GM18499 (cell line): Measurements from ENCODE around the gene HMGN2.
"Not testable (repeated sequence)": the region's sequence is repeated elsewhere in the genome, so short reads cannot be mapped to it uniquely, and the experiment has no call there.

Experiments
- ATAC-seq: cut with Tn5 transposase; IDR thresholded peaks from one replicate; pipeline ENCODE4 v1.9.1; 2021; ENCODE audit warnings: moderate number of reproducible peaks; ENCODE audit not compliant: insufficient read depth, unreplicated experiment

The HMGN2 gene

GRCh38 chr1:26476958-26477357, 4.7 kb downstream of the HMGN2 start:
- no peak for ATAC-seq

- no peak for ATAC-seq
These were observed 5.4 kb downstream of the HMGN2 start for GRCh38 chr1:26477446-26478152.

GRCh38 chr1:26478159-26478558, 5.9 kb downstream of the HMGN2 start:
- ATAC-seq: no peak

- ATAC-seq: no peak
These were observed 6.7 kb downstream of the HMGN2 start for GRCh38 chr1:26478988-26479387.

DNA sequence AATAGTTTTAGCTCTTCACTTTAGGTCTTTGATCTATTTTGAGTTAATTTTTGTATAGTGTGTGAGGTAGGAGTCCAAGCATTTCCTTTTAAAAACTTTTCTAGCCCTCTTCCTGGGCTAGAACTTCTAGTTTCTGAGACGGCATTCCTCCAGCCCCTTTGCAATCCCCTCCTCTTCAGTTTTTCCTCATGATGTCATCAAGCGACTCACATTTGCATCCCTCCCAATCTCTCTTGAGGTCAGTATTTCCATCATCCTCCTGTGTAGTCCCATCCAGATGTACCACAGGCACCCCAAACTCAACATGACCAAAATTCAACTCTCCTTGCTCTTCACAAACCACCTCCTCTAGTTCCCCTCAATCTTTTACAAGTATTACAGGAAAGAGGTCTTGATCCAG, 10.7 kb downstream of the HMGN2 start:
- ATAC-seq: no peak

- no peak for ATAC-seq
These were observed 11.7 kb downstream of the HMGN2 start for GRCh38 chr1:26483980-26484379.

DNA sequence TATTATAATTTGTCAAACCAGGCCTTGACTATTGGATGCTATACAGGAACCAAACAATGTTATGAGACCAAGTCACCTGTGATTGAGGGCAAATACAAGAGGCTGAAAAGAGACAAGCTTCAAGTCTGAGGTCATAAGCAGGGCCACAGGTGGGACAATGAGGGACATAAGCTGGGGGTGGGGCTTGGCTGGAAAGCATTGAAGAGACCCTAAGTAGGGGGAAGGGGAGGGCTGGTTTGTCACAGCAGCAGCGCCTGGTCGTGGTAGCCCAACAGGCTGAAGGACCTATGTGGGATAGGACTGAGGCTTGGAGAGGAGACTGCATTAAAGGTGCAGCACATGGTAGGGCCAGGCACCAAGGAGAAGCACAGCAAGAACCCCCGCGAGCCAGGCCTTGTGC, 17.9 kb downstream of the HMGN2 start:
- ATAC-seq: no peak

DNA sequence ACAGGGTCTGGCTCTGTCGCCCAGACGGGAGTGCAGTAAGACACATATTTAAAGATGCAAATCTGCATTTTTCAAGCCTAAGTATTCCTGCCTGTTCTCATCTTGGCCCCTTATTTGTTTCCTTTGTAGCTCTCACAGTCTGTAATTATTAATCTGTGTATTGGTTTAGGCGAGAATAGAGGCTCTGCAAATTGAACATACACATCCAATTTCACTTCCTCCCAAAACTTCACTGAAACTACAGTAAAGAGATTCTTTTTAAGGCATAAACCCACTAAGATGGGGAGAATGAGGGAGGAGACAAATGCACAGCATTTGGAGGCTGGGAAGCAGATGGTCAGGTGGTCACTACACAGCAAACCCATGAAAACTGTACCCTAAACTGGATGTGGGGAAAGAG, 21.0 kb downstream of the HMGN2 start:
- ATAC-seq: no peak

- ATAC-seq: no peak
These were observed 21.7 kb downstream of the HMGN2 start for GRCh38 chr1:26493938-26494337.

DNA sequence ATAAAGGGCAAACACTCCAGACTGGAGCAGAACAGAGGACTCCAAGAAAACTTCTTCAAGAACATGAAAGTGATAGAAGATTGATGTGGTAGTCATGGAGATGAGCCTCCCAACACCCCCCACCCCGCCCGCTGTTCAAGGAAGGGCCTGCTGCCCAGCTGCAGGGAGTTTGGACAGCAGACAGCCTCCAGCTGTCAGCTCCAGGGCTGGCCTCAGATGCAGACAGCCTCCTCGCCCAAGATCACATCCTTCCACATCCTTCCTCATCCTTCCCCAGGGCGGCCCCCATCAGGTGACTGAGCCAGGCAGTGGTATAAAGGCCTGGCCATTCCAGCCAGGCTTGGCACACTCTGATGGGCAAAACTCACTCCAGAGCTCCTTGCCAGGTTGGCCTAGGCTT, 24.6 kb downstream of the HMGN2 start:
- ATAC-seq: no peak

DNA sequence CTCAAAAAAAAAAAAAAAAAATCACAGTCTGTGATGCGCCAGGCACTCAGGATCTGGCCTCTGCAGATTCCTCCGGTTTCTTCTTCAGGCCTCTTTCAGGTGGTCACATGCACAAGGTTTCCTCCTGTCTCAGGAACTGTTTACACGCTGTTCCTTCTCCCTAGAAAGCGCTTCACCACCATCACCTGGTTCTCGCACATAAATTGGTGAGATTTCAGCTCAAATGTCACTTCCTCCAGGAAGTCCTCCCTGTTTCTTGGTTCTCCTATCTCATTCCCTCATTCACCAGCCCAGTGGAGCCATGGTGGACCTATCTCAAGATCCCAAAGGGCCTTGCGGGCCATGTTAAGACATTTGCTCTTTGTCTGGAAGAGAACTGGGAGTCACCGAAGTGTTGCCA, 26.7 kb downstream of the HMGN2 start:
- ATAC-seq: no peak

DNA sequence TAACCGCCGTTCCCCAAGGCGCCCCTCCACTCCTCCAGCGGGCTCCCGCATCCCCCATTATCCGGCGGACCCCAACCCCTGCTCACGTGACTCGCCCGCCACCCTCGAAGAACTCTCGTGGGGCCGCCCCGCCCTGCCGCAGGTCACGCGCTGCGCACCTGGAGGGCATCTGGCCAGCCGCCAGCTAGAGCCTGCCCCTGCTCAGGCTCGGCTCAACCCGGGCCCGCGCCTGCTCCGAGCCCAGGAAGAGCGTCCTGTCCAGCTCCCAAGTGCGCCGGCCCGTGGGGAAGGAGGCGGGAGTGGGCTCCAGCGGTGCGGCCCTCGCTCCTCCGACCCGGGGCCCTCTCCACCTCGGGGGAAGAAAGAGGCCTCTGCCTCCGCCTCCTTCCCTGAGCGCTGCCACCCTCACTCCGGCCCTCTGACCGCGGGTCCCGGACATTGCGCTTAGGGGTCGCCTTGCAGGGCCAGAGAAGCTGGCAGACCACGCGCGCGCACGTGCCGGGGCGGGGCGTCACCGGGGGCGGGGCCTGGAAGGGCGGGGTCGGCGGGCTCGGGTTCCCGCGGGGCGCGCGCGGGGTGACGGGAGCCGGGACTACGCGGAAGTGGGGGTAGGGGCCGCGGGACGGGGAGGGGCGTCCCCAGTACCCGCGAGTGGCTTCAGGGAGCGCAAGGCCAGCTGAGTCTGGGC, 28.4 kb downstream of the HMGN2 start:
- ATAC-seq: no peak

DNA sequence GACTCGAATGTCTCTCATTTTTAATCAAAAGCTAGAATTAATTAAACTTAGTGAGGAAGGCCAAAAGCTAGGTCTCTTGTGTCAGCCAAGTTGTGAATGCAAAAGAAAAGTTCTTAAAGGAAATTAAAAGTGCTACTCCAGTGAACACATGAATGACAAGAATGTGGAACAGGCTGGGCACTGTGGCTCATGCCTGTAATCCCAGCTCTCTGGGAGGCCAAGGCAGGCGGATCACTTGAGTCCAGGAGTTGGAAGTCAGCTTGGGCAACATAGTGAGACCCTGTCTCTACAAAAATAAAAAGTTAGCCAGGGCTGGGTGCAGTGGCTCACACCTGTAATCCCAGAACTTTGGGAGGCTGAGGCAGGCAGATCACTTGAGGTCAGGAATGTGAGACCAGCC, 38.5 kb downstream of the HMGN2 start:
- ATAC-seq: not testable (repeated sequence)

GRCh38 chr1:26515836-26516235, 43.6 kb downstream of the HMGN2 start:
- ATAC-seq: not testable (repeated sequence)

GRCh38 chr1:26516987-26517765, 44.9 kb downstream of the HMGN2 start:
- ATAC-seq: no peak

DNA sequence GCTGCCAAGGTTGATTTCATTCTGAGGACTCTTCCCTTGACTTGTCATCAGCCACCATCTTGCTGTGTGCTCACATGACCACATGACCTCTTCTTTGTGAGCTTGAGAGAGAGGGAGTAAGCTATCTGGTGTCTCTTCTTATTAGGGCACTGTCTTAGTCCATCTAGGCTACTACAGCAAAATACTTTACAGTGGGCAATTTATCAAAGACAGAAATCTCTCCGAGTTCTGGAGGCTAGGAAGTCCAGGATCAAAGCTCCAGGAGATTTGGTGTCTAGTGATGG, 45.5 kb downstream of the HMGN2 start:
- ATAC-seq: no peak

DNA sequence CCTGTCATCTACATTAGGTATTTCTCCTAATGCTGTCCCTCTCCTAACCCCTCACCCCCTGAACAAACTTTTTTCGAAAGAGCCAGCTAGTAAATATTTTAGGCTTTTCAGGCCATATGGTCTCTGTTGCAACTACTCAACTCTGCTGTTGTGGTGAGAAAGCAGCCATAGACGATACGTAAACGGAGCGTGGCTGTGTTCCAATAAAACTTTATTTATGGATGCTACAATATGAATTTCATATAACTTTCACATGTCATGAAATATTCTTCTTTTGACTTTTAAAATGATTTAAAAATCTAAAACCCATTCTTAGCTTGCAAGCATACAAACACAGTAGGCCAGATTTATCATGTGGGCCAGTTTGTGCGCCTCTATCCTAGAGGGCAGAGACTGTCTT, 46.1 kb downstream of the HMGN2 start:
- ATAC-seq: no peak

DNA sequence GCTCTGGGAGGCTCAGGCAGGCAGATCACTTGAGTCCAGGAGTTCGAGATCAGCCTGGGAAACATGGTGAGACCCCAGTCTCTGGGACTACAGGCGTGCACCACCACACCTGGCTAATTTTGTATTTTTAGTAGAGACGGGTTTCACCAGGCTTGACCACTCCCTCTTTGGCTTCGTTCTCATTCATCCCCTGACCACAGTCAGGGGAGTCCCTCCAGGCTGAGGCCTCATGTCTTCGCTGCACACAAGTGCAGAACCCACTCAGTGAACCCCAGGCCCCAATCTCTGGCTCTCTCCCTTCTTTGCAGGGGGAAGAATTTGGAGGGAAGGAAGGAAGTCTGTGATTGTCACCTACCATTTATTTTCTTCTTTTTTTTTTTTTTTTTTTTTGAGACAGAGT, 48.1 kb downstream of the HMGN2 start:
- no peak for ATAC-seq

DNA sequence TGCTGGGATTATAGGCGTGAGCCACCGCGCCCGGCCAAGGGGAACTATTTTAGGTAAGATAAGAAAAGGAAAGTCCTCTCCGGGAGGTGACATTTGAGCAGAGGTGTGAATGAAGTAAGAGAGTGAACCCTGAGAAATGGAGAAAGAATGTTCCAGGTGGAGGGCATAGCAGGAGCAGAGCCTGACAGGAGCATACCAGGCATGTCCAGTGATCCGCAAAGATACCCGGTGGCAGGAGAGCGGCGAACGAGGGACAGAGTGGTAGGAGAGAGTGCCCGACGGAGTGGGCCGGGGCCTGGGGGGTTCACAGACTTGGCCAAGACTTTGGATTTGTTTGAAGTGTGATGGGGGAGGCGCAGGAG, 49.4 kb downstream of the HMGN2 start:
- ATAC-seq: no peak

DNA sequence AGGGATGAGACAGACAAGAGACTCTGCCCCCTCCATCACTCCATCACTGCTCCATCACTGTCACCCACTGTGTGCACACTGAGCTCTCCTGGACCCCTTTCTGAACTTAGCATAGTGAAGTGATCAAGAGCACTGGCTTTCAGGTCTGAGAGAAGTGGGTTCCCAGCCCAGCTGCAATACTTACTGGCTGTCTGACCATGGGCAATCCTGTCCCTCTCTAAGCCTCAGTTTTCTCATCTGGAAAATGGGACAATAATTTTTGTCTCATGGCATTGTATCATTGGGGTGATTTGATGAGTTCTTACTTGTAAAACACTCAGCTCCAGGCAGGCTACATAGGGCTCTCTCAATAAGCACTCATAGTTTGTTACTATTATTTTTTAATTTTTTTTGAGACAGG, 49.8 kb downstream of the HMGN2 start:
- no peak for ATAC-seq

GRCh38 chr1:26524181-26524580, 51.9 kb downstream of the HMGN2 start:
- no peak for ATAC-seq
